ENCODE data around the gene EIF5A.
"Not testable (repeated sequence)": the region's sequence is repeated elsewhere in the genome, so short reads cannot be mapped to it uniquely, and the experiment has no call there.

EIF5A gene

DNA sequence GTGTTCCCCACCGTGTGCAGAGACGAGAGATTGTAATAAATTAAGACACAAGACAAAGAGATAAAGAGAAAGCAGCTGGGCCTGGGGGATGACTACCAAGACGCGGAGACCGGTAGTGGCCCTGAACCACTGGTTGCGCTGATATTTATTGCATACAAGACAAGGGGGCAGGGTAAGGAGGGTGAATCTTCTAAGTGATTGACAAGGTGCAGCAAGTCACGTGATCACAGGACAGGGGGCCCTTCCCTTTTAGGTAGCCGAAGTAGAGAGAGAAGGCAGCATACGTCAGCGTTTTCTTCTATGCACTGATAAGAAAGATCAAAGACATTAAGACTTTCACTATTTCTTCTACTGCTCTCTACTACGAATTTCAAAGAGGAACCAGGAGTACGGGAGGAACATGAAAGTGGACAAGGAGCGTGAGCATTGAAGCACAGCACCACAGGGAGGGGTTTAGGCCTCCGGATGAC is 25.2 kb downstream of the EIF5A start:
- DNase-seq = not testable (repeated sequence)

- DNase-seq = no peak
Measured at GRCh38 chr17:7334938-7335538, 27.6 kb downstream of the EIF5A start.

DNA sequence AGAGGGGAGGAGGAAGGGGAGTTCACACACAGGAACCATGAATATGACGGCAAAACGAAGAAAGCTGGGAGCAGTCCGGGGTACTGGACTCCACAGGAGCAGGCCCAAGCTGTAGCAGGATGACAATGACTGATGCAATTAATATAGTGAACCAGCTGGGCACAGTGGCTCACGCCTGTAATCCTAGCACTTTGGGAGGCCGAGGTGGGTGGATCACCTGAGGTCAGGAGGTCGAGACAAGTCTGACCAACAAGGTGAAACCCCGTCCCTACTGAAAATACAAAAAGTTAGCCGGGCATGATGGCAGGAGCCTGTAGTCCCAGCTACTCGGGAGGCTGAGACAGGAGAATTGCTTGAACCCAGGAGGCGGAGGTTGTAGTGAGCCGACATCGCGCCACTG is 28.3 kb downstream of the EIF5A start:
- DNase-seq = not testable (repeated sequence)

GRCh38 chr17:7336240-7337175 is 29.1 kb downstream of the EIF5A start, which contains the start of gene ACAP1:
ACAP1 (plus strand) TSS chr17:7336529; CDS start chr17:7336735, 206 bp downstream.
- DNase-seq = no peak

GRCh38 chr17:7337600-7337999 is 30.2 kb downstream of the EIF5A start:
- DNase-seq = not testable (repeated sequence)

- no peak for DNase-seq
Measured at GRCh38 chr17:7340179-7340578, 32.8 kb downstream of the EIF5A start.

GRCh38 chr17:7341842-7342241 is 34.4 kb downstream of the EIF5A start:
- no peak for DNase-seq

- no peak for DNase-seq
Measured at GRCh38 chr17:7343250-7343649, 35.8 kb downstream of the EIF5A start.

DNA sequence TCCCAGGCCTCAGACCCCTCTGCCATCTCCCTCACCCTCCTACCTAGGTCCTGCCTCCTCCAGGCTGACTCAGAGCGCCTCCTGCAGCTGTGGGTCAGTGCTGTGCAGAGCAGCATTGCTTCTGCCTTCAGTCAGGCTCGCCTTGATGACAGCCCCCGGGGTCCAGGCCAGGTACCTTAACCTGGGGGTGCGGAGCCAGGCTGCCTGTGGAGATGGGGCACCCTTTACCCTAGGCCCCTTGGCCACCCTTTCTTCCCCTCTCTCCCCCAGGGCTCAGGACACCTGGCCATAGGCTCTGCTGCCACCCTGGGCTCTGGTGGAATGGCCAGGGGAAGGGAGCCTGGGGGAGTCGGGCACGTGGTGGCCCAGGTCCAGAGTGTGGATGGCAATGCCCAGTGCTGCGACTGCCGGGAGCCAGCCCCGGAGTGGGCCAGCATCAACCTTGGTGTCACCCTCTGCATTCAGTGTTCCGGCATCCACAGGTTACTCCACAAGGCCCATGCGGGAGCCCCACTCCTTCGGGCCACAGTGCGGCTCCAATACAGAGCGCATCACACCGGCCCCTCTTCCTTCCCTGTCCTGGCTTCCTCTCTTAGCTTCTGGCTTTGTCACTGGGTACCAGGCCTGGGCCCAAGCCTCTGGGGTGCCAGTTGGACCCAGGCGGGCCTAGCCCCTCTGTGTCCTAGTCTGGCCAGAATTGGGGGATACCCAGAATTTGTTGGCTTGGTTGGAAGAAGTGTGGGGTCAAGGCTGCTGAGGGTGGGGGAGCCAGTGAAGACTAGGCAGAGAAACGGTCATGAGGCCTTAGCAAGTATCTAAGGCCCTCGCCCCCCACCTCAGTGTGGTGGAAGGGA is 39.6 kb downstream of the EIF5A start:
- no peak for DNase-seq

DNA sequence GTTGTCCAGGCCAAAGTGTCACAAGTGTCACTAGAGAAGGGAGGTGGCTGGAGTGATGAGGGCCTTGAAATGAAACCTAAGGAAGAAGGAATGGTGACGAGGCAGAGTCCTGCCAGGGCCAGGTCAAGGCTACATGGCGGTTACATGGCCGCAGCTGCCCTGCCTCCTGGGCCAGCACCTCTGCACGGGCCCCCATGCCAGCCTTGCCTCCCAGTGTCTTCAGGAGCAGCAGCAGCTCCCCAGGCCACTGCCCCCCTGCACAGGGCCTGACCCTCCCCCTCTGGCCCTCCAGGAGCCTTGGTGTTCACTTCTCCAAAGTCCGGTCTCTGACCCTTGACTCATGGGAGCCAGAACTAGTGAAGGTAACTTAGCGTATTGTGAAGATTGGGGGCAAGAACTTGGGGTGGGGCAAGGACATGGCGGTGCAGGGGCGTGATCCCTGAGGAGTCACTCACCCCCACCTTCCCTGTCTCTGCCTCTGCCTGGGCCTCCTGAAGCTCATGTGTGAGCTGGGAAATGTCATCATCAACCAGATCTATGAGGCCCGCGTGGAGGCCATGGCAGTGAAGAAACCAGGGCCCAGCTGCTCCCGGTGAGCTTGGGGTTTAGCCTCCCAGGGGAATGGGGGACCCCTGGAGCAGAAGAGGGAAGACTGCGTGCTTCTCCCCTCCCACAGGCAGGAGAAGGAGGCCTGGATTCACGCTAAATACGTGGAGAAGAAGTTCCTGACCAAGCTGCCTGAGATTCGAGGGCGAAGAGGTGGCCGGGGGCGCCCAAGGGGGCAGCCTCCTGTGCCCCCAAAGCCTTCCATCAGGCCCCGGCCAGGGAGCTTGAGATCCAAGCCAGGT is 40.4 kb downstream of the EIF5A start:
- no peak for DNase-seq

GRCh38 chr17:7348478-7349242 is 41.2 kb downstream of the EIF5A start:
- no peak for DNase-seq

DNA sequence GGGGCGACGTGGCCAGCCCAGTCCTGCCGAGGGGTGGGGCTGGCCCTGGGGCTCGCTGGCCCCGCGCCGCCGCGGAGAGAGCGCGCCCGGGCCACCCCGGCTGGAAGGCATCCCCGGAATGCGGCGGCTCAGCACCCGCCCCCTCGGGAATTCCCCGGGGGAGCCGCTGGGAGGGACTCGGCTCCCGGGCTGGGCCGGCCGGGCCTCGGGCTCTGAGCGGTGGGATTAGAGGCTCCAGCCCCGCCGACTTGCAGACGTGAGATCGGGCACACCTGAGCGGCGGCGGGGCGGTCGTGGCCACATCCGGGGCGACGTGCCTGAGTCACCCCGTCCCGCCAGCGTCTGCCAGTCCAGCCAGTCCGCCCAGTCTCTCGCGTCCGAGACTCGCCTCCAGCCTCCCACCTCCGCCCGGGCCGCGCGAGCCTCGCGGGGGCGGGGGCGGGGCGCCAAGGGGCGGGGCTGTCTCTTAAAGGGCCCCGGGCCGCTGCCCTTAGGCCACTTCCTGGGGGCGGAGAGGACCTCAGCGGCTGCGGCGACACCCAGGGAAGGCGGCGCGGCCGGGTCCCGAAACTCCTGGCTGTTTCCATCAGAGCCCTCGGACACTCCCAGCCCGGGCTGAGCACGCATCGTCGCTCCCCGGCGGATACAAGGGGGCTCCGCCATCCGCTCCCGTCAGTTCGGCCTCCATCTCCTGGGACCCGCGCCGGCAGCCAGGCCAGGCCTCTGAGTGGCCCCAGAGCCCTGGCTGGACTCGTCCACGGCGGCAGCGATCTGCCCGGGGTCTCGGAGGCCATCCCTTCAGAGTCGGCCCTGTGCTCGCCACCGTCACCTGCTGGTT is 44.5 kb downstream of the EIF5A start, which contains the start of gene KCTD11:
TSS of gene KCTD11 (plus strand) at position 498 of the 838 bp plus-strand sequence.
- peak; percentile 90 for DNase-seq

DNA sequence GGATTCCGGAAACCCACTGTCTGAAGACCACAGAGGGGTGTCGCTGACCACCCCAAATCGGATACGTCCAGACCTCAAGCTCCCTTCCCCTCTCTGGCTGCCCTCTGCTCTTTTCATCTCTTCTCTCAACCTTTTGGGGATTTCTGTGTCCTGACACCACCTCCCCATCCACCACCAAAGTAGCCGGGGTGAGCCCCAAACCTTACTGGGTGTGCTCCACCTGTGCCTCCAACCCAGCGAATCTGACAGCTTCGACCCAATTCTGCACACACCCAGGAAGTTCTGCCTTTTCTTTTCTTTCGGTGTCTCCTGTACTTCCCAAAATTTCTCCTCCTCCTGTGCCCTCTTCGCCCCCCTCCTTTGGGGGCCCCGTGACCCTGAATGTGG is 45.1 kb downstream of the EIF5A start:
- DNase-seq = no peak

DNA sequence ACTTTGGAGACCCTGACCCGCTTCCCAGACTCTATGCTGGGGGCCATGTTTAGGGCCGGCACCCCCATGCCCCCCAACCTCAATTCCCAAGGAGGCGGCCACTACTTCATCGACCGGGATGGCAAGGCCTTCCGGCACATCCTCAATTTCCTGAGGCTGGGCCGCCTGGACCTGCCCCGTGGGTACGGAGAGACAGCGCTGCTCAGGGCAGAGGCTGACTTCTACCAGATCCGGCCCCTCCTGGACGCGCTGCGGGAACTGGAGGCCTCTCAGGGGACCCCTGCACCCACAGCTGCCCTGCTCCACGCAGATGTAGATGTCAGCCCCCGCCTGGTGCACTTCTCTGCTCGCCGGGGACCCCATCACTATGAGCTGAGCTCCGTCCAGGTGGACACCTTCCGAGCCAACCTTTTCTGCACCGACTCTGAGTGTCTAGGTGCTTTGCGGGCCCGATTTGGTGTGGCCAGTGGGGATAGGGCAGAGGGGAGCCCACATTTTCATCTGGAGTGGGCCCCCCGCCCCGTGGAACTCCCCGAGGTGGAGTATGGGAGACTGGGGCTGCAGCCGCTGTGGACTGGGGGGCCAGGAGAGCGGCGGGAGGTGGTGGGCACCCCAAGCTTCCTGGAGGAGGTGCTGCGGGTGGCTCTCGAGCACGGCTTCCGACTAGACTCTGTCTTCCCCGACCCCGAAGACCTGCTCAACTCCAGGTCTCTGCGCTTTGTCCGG is 45.6 kb downstream of the EIF5A start:
- no peak for DNase-seq

DNA sequence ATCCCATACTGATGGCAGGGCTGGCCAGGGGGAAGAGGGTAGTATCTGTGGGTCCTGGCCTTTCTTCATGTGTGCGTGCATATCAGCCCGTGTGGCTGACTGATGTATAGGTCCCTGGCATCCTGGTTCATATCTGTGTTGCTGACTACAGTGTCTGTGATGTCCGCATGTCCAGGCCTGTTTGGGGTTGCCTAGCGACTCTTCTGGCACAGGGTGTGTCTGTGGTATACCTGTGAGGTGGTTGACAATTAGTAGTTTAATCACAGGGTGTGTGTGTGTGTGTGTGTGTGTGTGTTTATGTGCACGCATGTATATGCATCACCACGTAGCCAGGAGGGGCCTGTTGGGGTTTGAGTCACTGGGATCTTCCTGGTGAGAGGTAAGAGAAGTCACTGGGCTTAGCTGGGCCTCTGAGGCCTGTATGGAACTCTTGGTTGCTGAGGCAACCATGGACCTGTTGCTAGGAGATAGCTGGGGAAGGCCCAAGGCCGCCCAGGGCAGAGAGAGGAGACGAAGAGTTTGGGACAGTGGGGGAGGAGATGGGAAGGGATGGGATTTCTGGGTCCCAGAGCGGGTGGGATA is 46.9 kb downstream of the EIF5A start:
- no peak for DNase-seq

- no peak for DNase-seq
Measured at GRCh38 chr17:7355053-7355452, 47.6 kb downstream of the EIF5A start, which contains the start of gene TMEM95. TMEM95 (plus strand) TSS chr17:7355156; CDS start chr17:7355205, 49 bp downstream.

GRCh38 chr17:7355573-7355972 is 48.1 kb downstream of the EIF5A start:
- DNase-seq = no peak

- peak; percentile 83 for DNase-seq
Measured at GRCh38 chr17:7356072-7356549, 48.7 kb downstream of the EIF5A start.

DNA sequence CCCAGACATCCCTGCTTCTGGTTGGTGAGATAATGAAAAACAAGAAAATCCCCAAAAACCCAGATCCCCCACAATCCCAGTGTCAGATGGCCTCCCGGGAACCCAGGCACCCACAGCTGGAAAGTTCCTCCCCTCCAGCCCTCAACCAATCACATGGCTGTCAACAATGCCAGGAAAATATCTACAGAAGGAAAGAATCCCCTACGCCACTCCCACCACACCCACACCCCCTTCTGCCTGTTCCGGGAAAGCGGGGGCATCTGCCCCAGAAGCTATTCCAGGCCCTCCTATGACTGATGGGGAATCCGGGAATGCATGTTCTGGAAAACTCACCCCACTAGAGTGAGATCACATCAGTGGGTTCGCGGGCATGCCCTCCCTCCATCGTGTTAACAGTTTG is 49.3 kb downstream of the EIF5A start:
- no peak for DNase-seq

Measured in right forelimb (tissue), 1 donor.